ENCODE data around the gene LPAR4. TPM values are rescaled to one million over a fixed set of nuclear protein-coding genes. Genes with fewer than 3 reads are reported as not detected.

LPAR4 gene
- total RNA-seq, 1 experiment from 2014 or later: 6.4 TPM

GRCh38 chrX:78747971-78748370 is 451 bp downstream of the LPAR4 start:
- DNase-seq: no peak
- Histone ChIP-seq H3K56ac (ENCODE audit: insufficient read length, low read depth, low read length) (no peak overlapping the region), H3K4me1 (ENCODE audit: insufficient read depth, low read length) (peaks cover 2% of the 10 kb centered on the region; the same call in 1 of the 2 replicates), H2AFZ (ENCODE audit: low read length) (no peak overlapping the region), H2BK5ac (ENCODE audit: insufficient read length, low read length) (no peak overlapping the region), H3K14ac (ENCODE audit: insufficient read depth, low read length) (no peak overlapping the region), H3K23me2 (ENCODE audit: insufficient read length, low read depth, low read length, poor library complexity, severe bottlenecking) (no peaks in the 10 kb centered on the region), H3K18ac (ENCODE audit: insufficient read length, low read depth, low read length) (no peak overlapping the region), H3K23ac (ENCODE audit: insufficient read length, low read depth, low read length) (no peak overlapping the region), H3K27ac (ENCODE audit: insufficient read length, low read depth, low read length) (peak overlapping the region; percentile 70), H2BK15ac (ENCODE audit: low read depth, low read length) (no peak overlapping the region), H2BK12ac (ENCODE audit: insufficient read length, low read depth, low read length) (no peak overlapping the region), H4K91ac (ENCODE audit: insufficient read length, low read depth, low read length) (no peak overlapping the region), H3K79me1 (ENCODE audit: insufficient read depth, low read depth, low read length, poor library complexity, severe bottlenecking) (no peaks in the 10 kb centered on the region), H4K5ac (ENCODE audit: insufficient read length, low read depth, low read length) (no peak overlapping the region), H3K9me3 (ENCODE audit: control insufficient read depth, low read depth, low read length) (peaks cover 6% of the 10 kb centered on the region), H4K20me1 (ENCODE audit: control insufficient read depth, insufficient read depth, insufficient read length) (no peaks in the 10 kb centered on the region), H4K8ac (replicated peaks; ENCODE audit: insufficient read length, low read depth, low read length) (no peak overlapping the region), H3K4me2 (ENCODE audit: insufficient read depth, insufficient read length, low read length) (peak overlapping the region; percentile 13), H2AK5ac (ENCODE audit: insufficient read length, low read length) (no peak overlapping the region), H3K4ac (ENCODE audit: low read depth, low read length) (no peak overlapping the region), H3K79me2 (ENCODE audit: insufficient read depth, low read length) (no peaks in the 10 kb centered on the region), H3K27me3 (ENCODE audit: insufficient read depth, low read length) (no peaks in the 10 kb centered on the region), H2BK20ac (ENCODE audit: low read depth, low read length, poor library complexity, severe bottlenecking) (no peak overlapping the region), H3K9ac (ENCODE audit: extremely low read depth, insufficient read length, low read length) (no peak overlapping the region), H2BK120ac (ENCODE audit: low read depth, low read length, poor library complexity, severe bottlenecking) (no peak overlapping the region), H3T11ph (ENCODE audit: low read length) (no peak overlapping the region)
- no peak for TF ChIP-seq CTCF (conservative IDR thresholded peaks at IDR 0.05)
- Mint-ChIP-seq H3K9me3 (peaks cover 53 to 62% of the 10 kb centered on the region in 2 experiments), H3K4me3 (peak overlapping the region; percentile 52 to 81), H3K36me3 (ENCODE audit: insufficient read depth in 1 of 3, low read depth in 3 of 3) (peaks cover 0 to 4% (median 0%) of the 10 kb centered on the region in 3 experiments; a peak in 4 of 7 replicates), H3K27me3 (ENCODE audit: low read depth) (no peaks in the 10 kb centered on the region; the same call in 1 of the 2 replicates), H3K27ac (peak overlapping the region; percentile 83 to 98 (median 92); a peak in 6 of 7 replicates), H3K4me1 (peaks cover 34% of the 10 kb centered on the region in 2 experiments)
- WGBS (ENCODE audit: extremely low coverage, insufficient read length, low lambda C conversion rate): no CpG with 5 or more reads among the region's 5 CpGs
